Mesenchymal stem cell (in vitro differentiated cells and primary cell): ENCODE measurements around the gene MIER3.

Experiments used
- DNase-seq: peaks from one replicate; pipeline ENCODE4 v3.0.0-alpha.2; 2013
- H2AFZ ChIP-seq: one replicate; pipeline ENCODE4 v1.6.1; 2013; ENCODE audit warnings: low read depth, mild to moderate bottlenecking, control low read depth, inconsistent platforms, low read length, moderate library complexity
- H2AK5ac ChIP-seq: 2 replicates; pipeline ENCODE4 v1.6.1; 2013; ENCODE audit warnings: low read length, moderate library complexity, mild to moderate bottlenecking, inconsistent platforms; ENCODE audit not compliant: severe bottlenecking
- H2BK120ac ChIP-seq: one replicate; pipeline ENCODE4 v1.6.1; 2013; ENCODE audit warnings: low read depth, mild to moderate bottlenecking, inconsistent platforms, low read length, moderate library complexity
- H2BK12ac ChIP-seq, 2 experiments: one replicate each; pipeline ENCODE4 v1.6.1; 2013; ENCODE audit warnings: inconsistent platforms in 2 of 2, low read length in 2 of 2, mild to moderate bottlenecking in 2 of 2, moderate library complexity in 2 of 2, control low read depth in 1 of 2
- H2BK15ac ChIP-seq: one replicate; pipeline ENCODE4 v1.6.1; 2013; ENCODE audit warnings: mild to moderate bottlenecking, low read depth, inconsistent platforms; ENCODE audit not compliant: poor library complexity, severe bottlenecking
- H2BK5ac ChIP-seq: 2 replicates; pipeline ENCODE4 v1.6.1; 2013; ENCODE audit warnings: low read depth, mild to moderate bottlenecking, low read length, control low read depth, inconsistent platforms; ENCODE audit not compliant: poor library complexity, severe bottlenecking
- H3K14ac ChIP-seq, 2 experiments: one replicate each; pipeline ENCODE4 v1.6.1; 2013; ENCODE audit warnings: inconsistent platforms in 2 of 2, low read length in 2 of 2, control low read depth in 1 of 2, mild to moderate bottlenecking in 1 of 2, moderate library complexity in 1 of 2
- H3K18ac ChIP-seq, 2 experiments: one replicate each; pipeline ENCODE4 v1.6.1; 2013; ENCODE audit warnings: inconsistent platforms in 2 of 2, low read length in 2 of 2, control low read depth in 1 of 2, low read depth in 1 of 2, mild to moderate bottlenecking in 1 of 2
- H3K23ac ChIP-seq, 2 experiments: one replicate each; pipeline ENCODE4 v1.6.1; 2013; ENCODE audit warnings: inconsistent platforms in 2 of 2, low read length in 2 of 2, mild to moderate bottlenecking in 2 of 2, moderate library complexity in 2 of 2, control low read depth in 1 of 2
- H3K27ac ChIP-seq: 2 replicates; pipeline ENCODE4 v1.5.1; 2013; ENCODE audit warnings: mild to moderate bottlenecking, moderate library complexity, low read length, control low read depth, inconsistent platforms; ENCODE audit not compliant: poor library complexity, severe bottlenecking
- H3K27me3 ChIP-seq, 2 experiments: 2 replicates each; pipeline versions ENCODE4 v1.6.1 to v1.7.0; 2013; ENCODE audit warnings: low read length in 2 of 2, mild to moderate bottlenecking in 2 of 2, moderate library complexity in 2 of 2, control low read depth in 1 of 2, inconsistent platforms in 1 of 2; ENCODE audit not compliant: control insufficient read depth in 1 of 2, insufficient read depth in 1 of 2
- H3K36me3 ChIP-seq, 2 experiments: 2 replicates each; pipeline versions ENCODE4 v1.6.1 to v1.7.0; 2013; ENCODE audit warnings: low read length in 2 of 2, control low read depth in 1 of 2, inconsistent platforms in 1 of 2, low read depth in 1 of 2, mild to moderate bottlenecking in 1 of 2; ENCODE audit not compliant: insufficient read depth in 2 of 2, control insufficient read depth in 1 of 2
- H3K4ac ChIP-seq, 2 experiments: one replicate each; pipeline ENCODE4 v1.6.1; 2013; ENCODE audit warnings: inconsistent platforms in 2 of 2, low read length in 2 of 2, mild to moderate bottlenecking in 2 of 2, moderate library complexity in 2 of 2, control low read depth in 1 of 2, low read depth in 1 of 2
- H3K4me1 ChIP-seq: 2 replicates; pipeline ENCODE4 v1.6.1; 2013; ENCODE audit warnings: low read depth, low read length, control low read depth; ENCODE audit not compliant: control insufficient read depth, insufficient read depth
- H3K4me2 ChIP-seq: 2 replicates; pipeline ENCODE4 v1.6.1; 2013; ENCODE audit warnings: low read length, mild to moderate bottlenecking, inconsistent platforms; ENCODE audit not compliant: poor library complexity, severe bottlenecking
- H3K4me3 ChIP-seq, 2 experiments: 2 replicates each; pipeline versions ENCODE4 v1.5.1 to v1.7.0; 2013; ENCODE audit warnings: low read length in 2 of 2, mild to moderate bottlenecking in 2 of 2, control low read depth in 1 of 2, low read depth in 1 of 2; ENCODE audit not compliant: insufficient read depth in 1 of 2
- H3K79me1 ChIP-seq: replicated peaks from 2 replicates; pipeline ENCODE4 v1.6.1; 2013; ENCODE audit warnings: mild to moderate bottlenecking, control low read depth, low read length, inconsistent platforms; ENCODE audit not compliant: poor library complexity, severe bottlenecking
- H3K9ac ChIP-seq: 2 replicates; pipeline ENCODE4 v1.7.0; 2013; ENCODE audit warnings: mild to moderate bottlenecking, low read length, moderate library complexity
- H3K9me3 ChIP-seq: 2 replicates; pipeline ENCODE4 v1.7.0; 2013; ENCODE audit warnings: mild to moderate bottlenecking, low read length; ENCODE audit not compliant: control insufficient read depth
- H4K8ac ChIP-seq: one replicate; pipeline ENCODE4 v1.6.1; 2013; ENCODE audit warnings: inconsistent platforms, mild to moderate bottlenecking, low read length, moderate library complexity
- H4K91ac ChIP-seq: one replicate; pipeline ENCODE4 v1.6.1; 2013; ENCODE audit warnings: mild to moderate bottlenecking, low read length, inconsistent platforms
- WGBS: methylation state at CpG from one replicate; pipeline ENCODE4 v1.1.7; 2013; ENCODE audit warnings: mixed read lengths; 5-methylcytosine and 5-hydroxymethylcytosine counted together

The MIER3 gene

DNA sequence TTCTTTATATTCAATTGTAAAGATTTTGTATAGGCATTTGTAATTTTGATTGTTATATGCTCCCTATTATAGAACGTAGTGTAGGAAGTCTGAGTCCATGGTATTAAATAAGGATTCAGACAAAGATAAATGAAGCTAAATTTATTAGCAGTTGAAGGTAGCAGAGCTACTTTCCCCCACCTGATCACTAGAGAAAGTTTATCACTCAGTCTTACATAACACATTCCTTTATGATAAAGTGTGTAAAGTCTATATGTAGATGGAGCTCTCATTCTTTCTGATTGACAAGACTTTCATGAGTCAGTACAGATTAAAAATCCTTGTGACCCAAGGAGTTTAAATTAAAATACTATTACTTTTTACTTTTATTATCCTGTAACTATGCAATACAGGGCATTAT, 2.3 kb upstream of the MIER3 start:
- Histone ChIP-seq H3K9me3 (no peaks in the 10 kb centered on the region), H2BK15ac (no peak overlapping the region), H3K27me3 (peaks cover 8 to 11% of the 10 kb centered on the region in 2 experiments), H2BK120ac (no peak overlapping the region), H2AFZ (no peak overlapping the region), H4K8ac (no peak overlapping the region), H3K79me1 (peaks cover 4% of the 10 kb centered on the region), H2AK5ac (no peak overlapping the region), H4K91ac (no peak overlapping the region), H3K23ac (no peak overlapping the region), H3K9ac (no peak overlapping the region), H3K4ac (no peak overlapping the region), H3K27ac (no peak overlapping the region), H3K18ac (no peak overlapping the region), H2BK5ac (no peak overlapping the region), H3K4me1 (peaks cover 5% of the 10 kb centered on the region), H3K14ac (no peak overlapping the region), H2BK12ac (no peak overlapping the region), H3K4me3 (no peak overlapping the region), H3K36me3 (peaks cover 0 to under 1% of the 10 kb centered on the region in 2 experiments), H3K4me2 (no peak overlapping the region)
- no CpG with 5 or more reads among the region's 1 CpG for whole genome bisulfite sequencing
- DNase-seq = no peak

GRCh38 chr5:56951126-56951945, 587 bp downstream of the MIER3 start:
- no peak overlapping the region for H2BK12ac ChIP-seq
- peak overlapping the region; percentile 99 for H3K4me2 ChIP-seq
- H3K4ac ChIP-seq = peak overlapping the region; percentile 64 to 84
- H2BK15ac ChIP-seq = peak overlapping the region; percentile 83
- H3K36me3 ChIP-seq = peaks cover 0 to 28% of the 10 kb centered on the region in 2 experiments
- H2BK5ac ChIP-seq = peak overlapping the region; percentile 57
- peak overlapping the region; percentile 90 to 94 for H3K18ac ChIP-seq
- DNase-seq = peak; percentile 43
- peak overlapping the region; percentile 60 to 94 for H3K23ac ChIP-seq
- peak overlapping the region; percentile 66 to 71 for H3K14ac ChIP-seq
- H3K9ac ChIP-seq = peak overlapping the region; percentile 94
- under 1% methylated on average over 51 of the region's 85 CpGs for WGBS
- H4K91ac ChIP-seq = peak overlapping the region; percentile 90
- H3K79me1 ChIP-seq = peaks cover 13% of the 10 kb centered on the region
- peak overlapping the region; percentile 89 for H2BK120ac ChIP-seq
- peak overlapping the region; percentile 90 for H4K8ac ChIP-seq
- no peaks in the 10 kb centered on the region for H3K9me3 ChIP-seq
- peak overlapping the region; percentile 39 for H2AFZ ChIP-seq
- peaks cover 0 to 4% of the 10 kb centered on the region in 2 experiments for H3K27me3 ChIP-seq
- H2AK5ac ChIP-seq = no peak overlapping the region
- peaks cover 6% of the 10 kb centered on the region for H3K4me1 ChIP-seq
- H3K4me3 ChIP-seq = peak overlapping the region; percentile 94 to 97
- peak overlapping the region; percentile 63 for H3K27ac ChIP-seq

DNA sequence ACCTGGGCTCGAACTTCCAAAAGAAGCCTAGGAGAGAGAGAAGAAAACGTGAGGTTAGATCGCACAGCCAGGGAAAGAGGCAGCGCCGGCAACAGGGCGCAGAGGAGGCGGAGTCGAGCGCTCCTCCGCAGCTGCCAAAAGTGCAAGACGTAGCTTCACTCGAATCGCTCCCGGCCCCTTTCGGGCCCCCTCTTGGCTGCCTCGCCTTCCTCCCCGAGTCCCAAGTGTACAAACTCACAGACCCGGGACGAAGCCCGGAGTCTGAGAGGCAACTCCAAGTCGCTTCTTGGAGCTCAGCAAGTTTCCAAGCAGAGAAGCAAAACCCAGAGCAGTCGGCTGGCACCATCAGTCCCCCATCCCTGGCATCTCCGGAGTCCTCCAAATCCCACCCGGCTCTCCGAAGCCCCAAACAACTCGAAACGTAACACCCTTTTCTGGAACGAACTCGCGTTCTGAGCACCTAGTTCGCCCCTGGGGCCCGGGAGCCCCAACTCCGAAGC, 1.2 kb downstream of the MIER3 start:
- no peak overlapping the region for H2BK15ac ChIP-seq
- no peak overlapping the region for H2AFZ ChIP-seq
- H3K79me1 ChIP-seq = peaks cover 13% of the 10 kb centered on the region
- H3K9me3 ChIP-seq = no peaks in the 10 kb centered on the region
- no peak overlapping the region for H2BK5ac ChIP-seq
- under 1% methylated on average over 33 of the region's 33 CpGs for WGBS
- H3K9ac ChIP-seq = peak overlapping the region; percentile 94
- H3K36me3 ChIP-seq = peaks cover 0 to 34% of the 10 kb centered on the region in 2 experiments
- peak overlapping the region; percentile 63 for H3K27ac ChIP-seq
- H3K4me2 ChIP-seq = peak overlapping the region; percentile 99
- H2BK120ac ChIP-seq = no peak overlapping the region
- peaks cover 6% of the 10 kb centered on the region for H3K4me1 ChIP-seq
- H4K8ac ChIP-seq = peak overlapping the region; percentile 49
- peaks cover 0 to 4% of the 10 kb centered on the region in 2 experiments for H3K27me3 ChIP-seq
- no peak overlapping the region for H2AK5ac ChIP-seq
- no peak overlapping the region for H4K91ac ChIP-seq
- H3K4me3 ChIP-seq = peak overlapping the region; percentile 94 to 97
- DNase-seq = peak; percentile 80
- H3K23ac ChIP-seq = no peak overlapping the region
- H3K14ac ChIP-seq = peak overlapping the region in 1 of 2 experiments; percentile 66
- H3K18ac ChIP-seq = peak overlapping the region; percentile 70 to 90
- no peak overlapping the region for H2BK12ac ChIP-seq
- peak overlapping the region in 1 of 2 experiments; percentile 68 for H3K4ac ChIP-seq

DNA sequence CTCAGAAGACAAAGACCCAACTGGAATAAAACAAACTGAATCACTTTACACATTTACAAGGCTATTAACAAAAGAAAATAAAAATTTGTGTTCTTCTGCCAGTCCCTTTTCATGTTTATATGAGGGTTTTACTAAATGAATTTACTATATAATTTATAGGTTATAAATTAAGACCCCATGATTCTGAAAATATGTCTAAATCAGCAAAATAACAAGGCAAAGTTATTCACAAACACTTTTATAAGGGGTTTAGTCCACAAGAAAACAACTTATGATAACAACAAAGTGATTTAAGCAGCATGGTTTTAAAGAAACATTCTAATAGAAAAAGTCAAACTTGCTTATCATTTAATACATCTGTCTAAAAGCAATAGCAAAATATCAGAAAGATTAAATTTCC, 4.9 kb downstream of the MIER3 start:
- Histone ChIP-seq H2BK120ac (no peak overlapping the region), H2BK5ac (no peak overlapping the region), H3K23ac (no peak overlapping the region), H3K4me2 (no peak overlapping the region), H3K27me3 (no peaks in the 10 kb centered on the region), H4K91ac (no peak overlapping the region), H2BK12ac (no peak overlapping the region), H3K4me3 (no peak overlapping the region), H3K4me1 (peaks cover 2% of the 10 kb centered on the region), H3K18ac (no peak overlapping the region), H4K8ac (no peak overlapping the region), H3K9me3 (no peaks in the 10 kb centered on the region), H2AFZ (no peak overlapping the region), H3K27ac (no peak overlapping the region), H3K36me3 (peaks cover 7 to 59% of the 10 kb centered on the region in 2 experiments), H2AK5ac (no peak overlapping the region), H3K9ac (no peak overlapping the region), H3K4ac (no peak overlapping the region), H3K14ac (no peak overlapping the region), H3K79me1 (peaks cover 20% of the 10 kb centered on the region), H2BK15ac (no peak overlapping the region)
- no peak for DNase-seq
